ENCODE results near the gene NAT8L.
"Not testable (repeated sequence)": the region's sequence is repeated elsewhere in the genome, so short reads cannot be mapped to it uniquely, and the experiment has no call there.

The NAT8L gene

GRCh38 chr4:2059046-2059725 lies at the start of gene NAT8L:
Gene NAT8L, plus strand, starts transcription at chr4:2059327. Its CDS starts 185 bp downstream, at chr4:2059512.
- Histone ChIP-seq H3K79me2 (no peaks in the 10 kb centered on the region), H3K4me2 (ENCODE audit: low read length) (no peak within 1 kb of the TSS), H2AFZ (no peak within 1 kb of the TSS), H3K27ac (no peak within 1 kb of the TSS), H3K4me1 (no peaks in the 10 kb centered on the region), H3K9me3 (ENCODE audit: control insufficient read depth, low read length) (no peaks in the 10 kb centered on the region), H3K36me3 (ENCODE audit: control insufficient read depth, insufficient read depth, low read length) (no peaks in the 10 kb centered on the region), H3K27me3 (ENCODE audit: control insufficient read depth, insufficient read depth, low read length) (no peaks in the 10 kb centered on the region), H3K9ac (no peak within 1 kb of the TSS), H3K4me3 (ENCODE audit: low read depth, low read length) (no peak within 1 kb of the TSS)
- TF ChIP-seq CTCF (IDR thresholded peaks at IDR 0.05): no peak

- peaks cover 13% of the 10 kb centered on the region for H3K79me2 ChIP-seq
These were observed 49.4 kb upstream of the NAT8L start for GRCh38 chr4:2009651-2010233.

GRCh38 chr4:2011583-2011982 lies 47.5 kb upstream of the NAT8L start:
- Histone ChIP-seq H3K9me3 (ENCODE audit: control insufficient read depth, low read length) (no peaks in the 10 kb centered on the region), H3K27ac (no peak overlapping the region), H3K9ac (no peak overlapping the region), H3K27me3 (ENCODE audit: control insufficient read depth, insufficient read depth, low read length) (no peaks in the 10 kb centered on the region), H3K4me3 (ENCODE audit: low read depth, low read length) (no peak overlapping the region), H3K4me1 (peaks cover 4% of the 10 kb centered on the region), H3K36me3 (ENCODE audit: control insufficient read depth, insufficient read depth, low read length) (no peaks in the 10 kb centered on the region), H3K4me2 (ENCODE audit: low read length) (no peak overlapping the region), H3K79me2 (peaks cover 10% of the 10 kb centered on the region), H2AFZ (no peak overlapping the region)
- TF ChIP-seq CTCF (IDR thresholded peaks at IDR 0.05): no peak

More at GRCh38 chr4:2009651-2010233, 49.4 kb upstream of the NAT8L start:
- peak overlapping the region; percentile 98 for H2AFZ ChIP-seq
- TF ChIP-seq CTCF (IDR thresholded peaks at IDR 0.05): peak; percentile 16
- peak overlapping the region; percentile 78 for H3K4me2 ChIP-seq (ENCODE audit: low read length)
- H3K36me3 ChIP-seq (ENCODE audit: control insufficient read depth, insufficient read depth, low read length): no peaks in the 10 kb centered on the region
- H3K4me1 ChIP-seq: peaks cover 4% of the 10 kb centered on the region
- peak overlapping the region; percentile 67 for H3K9ac ChIP-seq
- no peaks in the 10 kb centered on the region for H3K27me3 ChIP-seq (ENCODE audit: control insufficient read depth, insufficient read depth, low read length)
- H3K27ac ChIP-seq: peak overlapping the region; percentile 99
- H3K9me3 ChIP-seq (ENCODE audit: control insufficient read depth, low read length): no peaks in the 10 kb centered on the region
- H3K4me3 ChIP-seq (ENCODE audit: low read depth, low read length): peak overlapping the region; percentile 82

- no peaks in the 10 kb centered on the region for H3K79me2 ChIP-seq
- H2AFZ ChIP-seq: no peak overlapping the region
- peak overlapping the region; percentile 36 for H3K27ac ChIP-seq
- no peaks in the 10 kb centered on the region for H3K27me3 ChIP-seq (ENCODE audit: control insufficient read depth, insufficient read depth, low read length)
- H3K9ac ChIP-seq: no peak overlapping the region
- H3K4me3 ChIP-seq (ENCODE audit: low read depth, low read length): no peak overlapping the region
- TF ChIP-seq CTCF (IDR thresholded peaks at IDR 0.05): no peak
- H3K4me1 ChIP-seq: no peaks in the 10 kb centered on the region
- no peaks in the 10 kb centered on the region for H3K9me3 ChIP-seq (ENCODE audit: control insufficient read depth, low read length)
- H3K4me2 ChIP-seq (ENCODE audit: low read length): no peak overlapping the region
- H3K36me3 ChIP-seq (ENCODE audit: control insufficient read depth, insufficient read depth, low read length): no peaks in the 10 kb centered on the region
These were observed 44.1 kb upstream of the NAT8L start for GRCh38 chr4:2015008-2015407.

- H3K9ac ChIP-seq; H3K9me3 ChIP-seq (ENCODE audit: control insufficient read depth, low read length); H3K4me1 ChIP-seq; H3K4me3 ChIP-seq (ENCODE audit: low read depth, low read length); H2AFZ ChIP-seq; H3K4me2 ChIP-seq (ENCODE audit: low read length); H3K36me3 ChIP-seq (ENCODE audit: control insufficient read depth, insufficient read depth, low read length); H3K79me2 ChIP-seq; H3K27ac ChIP-seq; H3K27me3 ChIP-seq (ENCODE audit: control insufficient read depth, insufficient read depth, low read length): not testable (repeated sequence)
These were observed 37.6 kb upstream of the NAT8L start for GRCh38 chr4:2021358-2022018.
